HuH-7.5 (cell line): ENCODE results near the gene LCORL.
A peak's percentile ranks its signal among the peaks of the same experiment; 100 is the strongest.
"Not testable (repeated sequence)": the region's sequence is repeated elsewhere in the genome, so short reads cannot be mapped to it uniquely, and the experiment has no call there.

Source experiments
- DNase-seq: peaks from one replicate; pipeline ENCODE4 v3.0.0; 2011; ENCODE audit warnings: low spot score

Gene LCORL

DNA sequence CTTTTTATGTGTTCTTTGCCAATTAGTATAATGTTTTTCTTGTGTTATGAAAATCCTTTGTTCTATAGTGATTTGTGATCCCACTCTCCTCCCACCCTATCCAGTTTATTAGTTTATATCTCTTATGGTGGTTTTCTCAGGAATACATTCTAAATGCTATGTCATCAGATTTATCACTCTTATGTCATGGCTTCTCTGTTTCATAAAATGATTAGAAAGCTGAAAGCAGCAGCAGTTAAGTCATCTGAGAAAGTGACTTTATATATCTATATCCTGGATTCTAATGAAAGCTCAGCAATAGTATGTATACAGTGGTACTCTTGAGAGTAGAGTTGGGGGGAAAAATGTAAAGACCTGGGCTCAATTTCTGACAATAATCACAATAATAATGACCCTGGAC lies 169.6 kb downstream of the LCORL start:
- no peak for DNase-seq

DNA sequence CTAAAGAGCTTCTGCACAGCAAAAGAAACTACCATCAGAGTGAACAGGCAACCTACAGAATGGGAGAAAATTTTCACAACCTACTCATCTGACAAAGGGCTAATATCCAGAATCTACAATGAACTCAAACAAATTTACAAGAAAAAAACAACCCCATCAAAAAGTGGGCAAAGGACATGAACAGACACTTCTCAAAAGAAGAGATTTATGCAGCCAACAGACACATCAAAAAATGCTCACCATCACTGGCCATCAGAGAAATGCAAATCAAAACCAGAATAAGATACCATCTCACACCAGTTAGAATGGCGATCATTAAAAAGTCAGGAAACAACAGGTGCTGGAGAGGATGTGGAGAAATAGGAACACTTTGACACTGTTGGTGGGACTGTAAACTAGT lies 171.3 kb downstream of the LCORL start:
- DNase-seq = not testable (repeated sequence)

GRCh38 chr4:17846266-17846665 lies 175.3 kb downstream of the LCORL start:
- no peak for DNase-seq

DNA sequence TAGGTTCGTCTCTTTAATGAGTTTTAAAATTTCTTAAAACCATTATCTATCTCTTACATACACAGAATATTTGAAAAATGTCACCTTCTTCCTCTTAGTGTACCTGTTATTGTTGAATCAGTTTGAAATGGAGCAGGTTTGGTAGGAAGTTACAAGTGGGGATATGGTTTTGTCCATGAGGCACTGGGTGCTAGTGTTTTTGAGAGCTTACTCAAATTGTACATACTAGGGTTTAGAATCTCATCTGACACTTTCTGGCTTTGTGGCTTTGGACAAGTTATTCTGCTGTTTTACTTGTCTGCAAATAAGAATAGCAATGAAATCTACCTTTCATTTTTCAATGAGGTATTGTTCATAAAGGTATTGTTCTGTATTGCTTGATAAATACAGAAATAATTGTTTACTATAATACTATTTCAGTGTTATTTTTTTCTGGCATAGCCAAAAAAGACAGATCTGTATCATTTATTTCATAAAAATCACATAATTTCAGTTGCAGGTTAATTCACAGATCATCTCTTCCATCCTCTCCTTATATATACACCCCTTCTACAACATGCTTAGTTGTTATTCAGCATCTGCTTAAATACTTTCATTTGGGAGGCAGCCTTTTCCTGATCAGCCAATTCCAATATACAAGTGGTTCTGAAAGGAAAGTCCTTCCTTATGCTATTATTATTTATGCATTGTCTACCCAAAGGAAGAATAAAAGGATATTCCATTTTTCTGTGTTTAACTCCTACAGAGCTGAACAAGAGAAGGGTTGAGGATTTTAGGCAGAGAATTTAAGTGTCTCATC lies 197.5 kb downstream of the LCORL start:
- DNase-seq = no peak

DNA sequence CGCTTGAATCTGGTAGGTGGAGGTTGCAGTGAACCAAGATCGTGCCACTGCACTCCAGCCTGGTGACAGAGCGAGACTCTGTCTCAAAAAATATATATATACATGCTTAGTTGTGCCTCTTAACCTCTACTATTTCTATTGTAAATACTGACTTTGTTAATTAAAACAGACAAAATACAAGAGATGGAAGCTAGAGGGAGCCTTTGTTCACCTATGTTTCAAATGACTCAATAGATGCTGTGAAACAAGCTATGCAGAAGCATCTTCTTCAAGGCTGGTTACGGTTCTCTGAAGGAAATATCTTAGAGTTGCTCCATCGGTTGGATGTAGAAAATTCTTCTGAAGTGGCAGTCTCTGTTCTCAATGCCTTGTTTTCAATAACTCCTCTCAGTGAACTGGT lies 204.5 kb downstream of the LCORL start:
- no peak for DNase-seq

- DNase-seq = no peak
Measured at GRCh38 chr4:17816142-17816541, 205.4 kb downstream of the LCORL start.

DNA sequence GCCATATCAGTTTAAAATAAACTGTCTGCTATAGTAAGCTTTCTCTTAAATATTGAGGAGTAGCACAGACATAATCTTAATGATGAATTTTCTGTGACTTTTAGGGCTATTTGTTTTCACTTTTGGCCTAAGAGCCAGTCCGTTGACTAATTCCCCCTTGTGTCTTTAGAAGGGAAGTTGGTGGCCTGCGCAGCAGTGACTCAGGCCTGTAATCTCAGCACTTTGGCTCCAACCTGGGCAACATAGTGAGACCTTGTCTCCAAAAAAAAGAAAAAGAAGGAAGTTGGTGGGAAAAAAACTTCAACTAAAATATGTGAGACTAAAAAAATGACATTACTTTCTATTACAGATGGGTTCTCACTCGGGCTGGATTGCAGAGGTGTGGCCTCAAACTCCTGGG lies 207.4 kb downstream of the LCORL start:
- no peak for DNase-seq

DNA sequence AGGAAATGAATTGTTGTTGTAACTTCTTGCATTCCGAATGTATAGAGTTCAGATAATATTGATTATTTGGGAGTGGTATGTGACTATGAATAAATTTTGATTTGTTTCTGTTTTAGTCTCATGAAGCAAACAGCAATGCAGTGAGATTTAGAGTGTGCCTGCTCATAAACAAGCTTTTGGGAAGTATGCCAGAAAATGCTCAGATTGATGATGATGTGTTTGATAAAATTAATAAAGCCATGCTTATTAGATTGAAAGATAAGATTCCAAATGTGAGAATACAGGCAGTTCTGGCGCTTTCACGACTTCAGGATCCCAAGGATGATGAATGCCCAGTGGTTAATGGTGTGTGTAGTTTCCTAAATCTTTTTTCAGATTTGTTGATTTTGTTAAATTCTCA lies 208.8 kb downstream of the LCORL start:
- DNase-seq = no peak

GRCh38 chr4:17812125-17812524 lies 209.4 kb downstream of the LCORL start:
- no peak for DNase-seq

GRCh38 chr4:17811078-17811603 lies 210.4 kb downstream of the LCORL start:
- no peak for DNase-seq

GRCh38 chr4:17810260-17811077 lies 211.1 kb downstream of the LCORL start, which contains the start of the genes DCAF16 and NCAPG:
TSS of gene DCAF16 (minus strand) at chr4:17810757. CDS start at chr4:17804141, 6,616 bp downstream.
TSS of gene NCAPG (plus strand) at chr4:17810979. CDS start at chr4:17811078, 99 bp downstream.
- DNase-seq = peak; percentile 88

DNA sequence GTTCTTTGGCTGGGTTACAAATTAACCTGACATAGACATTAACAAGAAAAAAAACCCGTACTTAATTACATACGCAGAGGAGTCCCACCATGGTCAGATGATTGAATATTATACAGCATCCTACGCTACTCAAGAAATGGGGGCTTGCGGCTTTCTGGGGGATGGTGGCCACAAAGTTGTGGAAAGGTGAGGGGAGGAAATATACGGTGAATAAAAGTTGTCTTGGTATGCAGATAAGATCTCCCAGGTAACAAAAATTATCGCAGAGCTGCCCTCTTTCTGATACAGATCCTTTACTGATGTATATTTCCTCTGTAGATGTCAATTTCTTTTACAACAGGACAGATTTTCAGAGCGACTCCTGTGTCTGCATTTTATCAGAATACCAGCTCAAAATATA lies 211.9 kb downstream of the LCORL start:
- no peak for DNase-seq

DNA sequence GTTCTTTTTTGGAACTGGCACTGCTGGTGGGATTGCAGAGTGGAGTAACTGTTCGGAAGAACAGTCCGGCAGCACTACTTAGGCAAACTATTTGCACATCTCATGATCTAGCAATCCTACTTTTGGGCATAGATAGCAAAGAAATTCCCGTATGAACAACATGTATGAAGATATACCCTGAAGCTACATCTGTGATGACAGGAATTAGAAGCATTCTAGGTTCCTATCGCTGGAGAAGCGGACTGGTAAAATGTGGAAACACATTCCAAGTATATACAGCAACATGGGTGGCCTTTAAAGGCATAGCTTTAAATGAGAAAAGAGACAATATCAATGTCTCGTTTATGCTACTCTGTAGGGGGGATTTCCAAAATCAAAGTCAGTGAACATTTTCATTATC lies 214.1 kb downstream of the LCORL start:
- DNase-seq = no peak

DNA sequence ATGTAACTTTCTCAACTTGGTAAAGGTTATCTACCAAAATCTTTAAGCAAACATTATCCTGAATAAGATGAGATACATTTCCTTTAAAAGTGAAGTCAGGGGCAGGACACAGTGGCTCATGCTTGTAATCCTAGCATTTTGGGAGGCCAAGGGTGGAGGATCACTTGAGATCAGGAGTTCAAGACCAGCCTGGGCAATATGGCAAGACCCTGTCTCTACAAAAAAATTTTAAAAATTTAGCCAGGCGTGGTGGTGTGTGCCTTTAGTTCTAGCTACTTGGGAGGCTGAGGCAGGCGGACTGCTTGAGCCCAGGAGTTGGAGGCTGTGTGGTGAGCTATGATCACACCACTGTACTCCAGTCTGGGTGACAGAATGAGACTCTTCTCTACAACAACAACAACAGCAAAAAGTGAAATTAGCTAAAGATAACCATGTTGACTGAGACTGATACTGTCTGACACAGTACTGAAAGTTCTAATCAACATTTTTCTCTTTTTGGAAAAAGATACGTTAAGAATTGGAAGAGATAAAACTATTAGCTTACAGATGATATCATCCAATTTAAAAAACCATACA lies 215.9 kb downstream of the LCORL start:
- no peak for DNase-seq

DNA sequence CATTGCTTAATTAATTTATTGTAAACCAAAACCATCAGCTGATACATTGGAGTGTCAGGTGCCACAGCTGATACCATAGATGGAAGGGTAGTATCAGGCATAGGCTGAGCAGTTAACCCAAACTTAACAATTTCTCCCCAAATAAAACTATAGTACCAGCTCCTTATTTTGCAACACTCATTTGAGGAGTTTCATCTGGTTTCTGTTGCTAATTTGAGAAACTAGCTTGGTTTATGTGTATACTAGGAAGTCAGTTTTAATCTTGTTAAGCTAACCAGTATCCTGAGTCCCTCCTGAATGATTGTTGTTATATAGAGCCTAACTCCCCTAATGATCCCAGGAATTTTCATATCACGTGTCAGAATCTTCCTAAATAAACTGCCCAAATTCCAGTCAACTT lies 223.7 kb downstream of the LCORL start:
- no peak for DNase-seq

DNA sequence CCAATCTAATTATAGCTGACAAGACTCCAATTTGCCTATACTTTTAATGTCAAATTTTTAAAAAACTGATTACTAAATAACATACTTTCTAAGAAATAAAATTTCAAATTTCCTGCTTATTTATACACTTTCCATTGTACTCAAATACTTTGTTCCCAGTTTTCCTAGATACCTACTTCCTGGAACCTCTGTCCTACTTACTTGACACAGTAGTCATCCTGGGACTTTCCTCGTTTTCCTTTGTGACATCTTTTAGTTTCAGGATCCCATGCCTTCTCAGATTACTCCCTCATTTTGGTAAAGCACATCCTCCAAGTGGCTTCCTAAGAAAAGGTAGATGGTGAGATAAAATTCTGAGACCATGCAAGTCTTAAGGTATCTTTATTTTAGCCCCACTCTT lies 226.8 kb downstream of the LCORL start:
- no peak for DNase-seq
